GM12878 (cell line): ENCODE results near the gene FOS. TPM values are rescaled to one million over a fixed set of nuclear protein-coding genes. Genes with fewer than 3 reads are reported as not detected.

Experiments
- ATAC-seq: fragments of 200-7000 bp; cut with Tn5 transposase; 3 replicates; pipeline ENCODE4 v1.9.1; 2020; ENCODE audit warnings: mild to moderate bottlenecking, moderate library complexity
- BruUV-seq: library from RNA; stranded (reverse); fragments of 400-500 nt; replicated peaks from 2 replicates; lab custom pipeline; 2021; lab: Mats Ljungman, UMichigan
- CTCF ChIA-PET: fragments of 300-600 bp; sonication (Branson Sonifier 250); formaldehyde crosslinking; extraction: SDS; loops from one replicate; lab custom pipeline; 2021; ENCODE audit warnings: inconsistent platforms; lab: Yijun Ruan, JAX
- POLR2A ChIA-PET: fragments of 350-600 bp; formaldehyde crosslinking; extraction: SDS; loops from one replicate; lab custom pipeline; 2021; ENCODE audit warnings: inconsistent platforms; lab: Charles Lee
- RAD21 ChIA-PET: fragments of 300-600 bp; sonication (Branson Sonifier 250); formaldehyde crosslinking; loops from one replicate; lab custom pipeline; 2023; ENCODE audit warnings: antibody characterized with exemption; ENCODE audit not compliant: unreplicated experiment; lab: Charles Lee
- SMC1A ChIA-PET: fragments of 300-600 bp; sonication (Branson Sonifier 250); formaldehyde crosslinking; loops from one replicate; lab custom pipeline; 2023; ENCODE audit not compliant: unreplicated experiment, uncharacterized antibody; lab: Charles Lee
- DNase-seq: peaks from one replicate; pipeline ENCODE4 v3.0.0-alpha.2; 2011; ENCODE audit warnings: low read depth, low spot score
- FAIRE-seq: peaks from 3 replicates; lab custom pipeline; 2011; peaks lifted over from hg19 to GRCh38; lab: Jason Lieb, UNC
- H2AFZ ChIP-seq: 2 replicates; pipeline ENCODE4 v1.6.0; 2011; ENCODE audit warnings: low read depth, low read length, control low read depth; ENCODE audit not compliant: control insufficient read depth
- H3K27ac ChIP-seq: 2 replicates; pipeline ENCODE4 v1.5.1; 2011; ENCODE audit warnings: control low read depth; ENCODE audit not compliant: control insufficient read depth, insufficient read depth
- H3K27me3 ChIP-seq, 2 experiments: replicated peaks in 1 of 2; 2 replicates each; pipeline versions ENCODE4 v1.6.0 to v1.6.1; 2011; ENCODE audit warnings: low read length in 1 of 2; ENCODE audit not compliant: control insufficient read depth in 2 of 2, insufficient read depth in 2 of 2
- H3K36me3 ChIP-seq, 2 experiments: 2 replicates each; pipeline ENCODE4 v1.5.1; 2011; ENCODE audit warnings: low read length in 1 of 2; ENCODE audit not compliant: control insufficient read depth in 2 of 2, insufficient read depth in 2 of 2
- H3K4me1 ChIP-seq: 2 replicates; pipeline ENCODE4 v1.6.1; 2011; ENCODE audit warnings: mild to moderate bottlenecking, low read length, moderate library complexity, mixed read lengths; ENCODE audit not compliant: control insufficient read depth, insufficient read depth
- H3K4me2 ChIP-seq: 2 replicates; pipeline ENCODE4 v1.6.0; 2011; ENCODE audit warnings: control low read depth; ENCODE audit not compliant: control insufficient read depth, insufficient read depth
- H3K4me3 ChIP-seq: fragments of 200-600 bp; sonication (generic); 2 replicates; pipeline ENCODE4 v1.5.1; 2016
- H3K79me2 ChIP-seq: 2 replicates; pipeline ENCODE4 v1.6.0; 2011; ENCODE audit warnings: low read length; ENCODE audit not compliant: control insufficient read depth, insufficient read depth
- H3K9ac ChIP-seq: 2 replicates; pipeline ENCODE4 v1.8.0; 2011; ENCODE audit warnings: low read length, control low read depth, mixed read lengths; ENCODE audit not compliant: control insufficient read depth, insufficient read depth
- H3K9me3 ChIP-seq: replicated peaks from 3 replicates; pipeline ENCODE4 v1.5.1; 2011; ENCODE audit warnings: mild to moderate bottlenecking, low read length; ENCODE audit not compliant: control insufficient read depth, insufficient read depth
- H4K20me1 ChIP-seq: 2 replicates; pipeline ENCODE4 v1.6.0; 2011; ENCODE audit not compliant: control insufficient read depth, insufficient read depth
- BRCA1 ChIP-seq: IDR thresholded peaks from 2 replicates; pipeline ENCODE4 v1.6.1; 2011; ENCODE audit warnings: low read depth, low read length, improper control_type of control experiment
- CEBPB ChIP-seq, 2 experiments: fragments of 150-350 bp in 1 of 2; IDR thresholded peaks; 2 replicates each; pipeline ENCODE4 v1.6.1; 2012 to 2014; ENCODE audit warnings: low read depth in 2 of 2, low read length in 2 of 2, borderline replicate concordance in 1 of 2, inconsistent platforms in 1 of 2
- E2F4 ChIP-seq: IDR thresholded peaks from 2 replicates; pipeline ENCODE4 v1.6.1; 2012; ENCODE audit warnings: low read depth, low read length, improper control_type of control experiment
- EGR1 ChIP-seq, 2 experiments: IDR thresholded peaks; 1 replicate in 1 of 2; 2 replicates in 1 of 2; pipeline ENCODE4 v1.6.1; 2011 to 2012; ENCODE audit warnings: low read depth in 2 of 2, low read length in 2 of 2, borderline replicate concordance in 1 of 2, mild to moderate bottlenecking in 1 of 2, moderate library complexity in 1 of 2
- IKZF1 ChIP-seq: fragments of 450-650 bp; conservative IDR thresholded peaks from 2 replicates; pipeline ENCODE4 v1.6.1; 2017; ENCODE audit warnings: antibody characterized with exemption, mild to moderate bottlenecking
- KLF5 ChIP-seq: fragments of 450-650 bp; IDR thresholded peaks from 2 replicates; pipeline ENCODE4 v1.6.1; 2014; ENCODE audit warnings: mild to moderate bottlenecking; ENCODE audit not compliant: partially characterized antibody
- NKRF ChIP-seq: fragments of 450-650 bp; conservative IDR thresholded peaks from 2 replicates; pipeline ENCODE4 v1.6.1; 2017; ENCODE audit warnings: mild to moderate bottlenecking, moderate library complexity
- PAX5 ChIP-seq: IDR thresholded peaks from 2 replicates; pipeline ENCODE4 v1.6.1; 2011; ENCODE audit warnings: low read depth, low read length, borderline replicate concordance
- PML ChIP-seq: IDR thresholded peaks from 2 replicates; pipeline ENCODE4 v1.6.1; 2012; ENCODE audit warnings: low read length, inconsistent platforms
- POLR2AphosphoS2 ChIP-seq: IDR thresholded peaks from 2 replicates; pipeline ENCODE4 v1.6.1; 2011; ENCODE audit warnings: low read depth, mild to moderate bottlenecking, low read length, improper control_type of control experiment, moderate library complexity
- SMC3 ChIP-seq: IDR thresholded peaks from 2 replicates; pipeline ENCODE4 v1.6.1; 2011; ENCODE audit warnings: low read length, improper control_type of control experiment, borderline replicate concordance
- SREBF1 ChIP-seq: IDR thresholded peaks from 2 replicates; pipeline ENCODE4 v1.6.1; 2012; ENCODE audit warnings: mild to moderate bottlenecking, low read length
- TARDBP ChIP-seq: IDR thresholded peaks from 2 replicates; pipeline ENCODE4 v1.6.1; 2016; ENCODE audit warnings: borderline replicate concordance
- TBL1XR1 ChIP-seq: IDR thresholded peaks from 2 replicates; pipeline ENCODE4 v1.6.1; 2012; ENCODE audit warnings: low read depth, low read length, improper control_type of control experiment
- USF2 ChIP-seq: IDR thresholded peaks from 2 replicates; pipeline ENCODE4 v1.6.1; 2011; ENCODE audit warnings: low read depth, low read length, improper control_type of control experiment, borderline replicate concordance
- WGBS: methylation state at CpG from one replicate; pipeline ENCODE4 v1.1.6; 2016; ENCODE audit warnings: low lambda C conversion rate; ENCODE audit not compliant: insufficient replicate concordance, insufficient coverage; ENCODE audit errors: missing lambda C conversion rate; 5-methylcytosine and 5-hydroxymethylcytosine counted together
- in situ Hi-C: fragments of 300-500 bp; cut with MboI; formaldehyde crosslinking; loops from 9 replicates; pipeline ENCODE4 v1.14.3; 2018; ENCODE audit warnings: mixed read lengths
- intact Hi-C: fragments of 100-400 bp; cut with micrococcal nuclease; formaldehyde crosslinking; loops from one replicate; pipeline ENCODE4 v1.14.2; 2022; ENCODE audit not compliant: unreplicated experiment
- polyA plus RNA-seq, 11 experiments: library from polyadenylated mRNA; depleted of rRNA in 4 of 11; unstranded in 6 of 11; stranded (reverse) in 5 of 11; fragments of >200 nt; fragmentation: Nextera tagmentation in 4 of 11; fragmentation: Illumina TruSeq in 1 of 11; extraction: Ambion mirVana in 4 of 11; extraction: Trizol in 1 of 11; gene quantifications; 1 replicate in 1 of 11; 2 replicates in 10 of 11; pipeline versions ENCODE4 v1.2.1 to v1.2.3, GENCODE V29; 2011 to 2016; ENCODE audit warnings: inconsistent platforms in 2 of 11, missing spikeins in 2 of 11, low read depth in 1 of 11
- total RNA-seq, 4 experiments: library from RNA; depleted of rRNA in 3 of 4; stranded (reverse); fragments of >200 nt in 3 of 4; fragmentation: Illumina TruSeq in 1 of 4; extraction: Trizol in 1 of 4; gene quantifications; 2 replicates each; pipeline versions ENCODE4 v1.2.1 to v1.2.3, GENCODE V29; 2013 to 2021

Gene FOS
- total and polyA plus RNA-seq, 10 of the 15 experiments (the other 5 are each of a cell fraction or from before 2014, with no cell fraction given), result 0.02 to 0.95 (median 0.38) TPM

- no peak for TF ChIP-seq PML
- no peak for TF ChIP-seq TBL1XR1
- TF ChIP-seq, all 136 proteins: peak for 0
These were observed 3.0 kb downstream of the FOS start (continued) for GRCh38 chr14:75281654-75282019.

GRCh38 chr14:75282170-75282554 is 3.5 kb downstream of the FOS start:
- ChIA-PET CTCF (interaction anchor here (0.5 to 2.0 kb wide), 4 partner anchors 8 to 150 kb away, joined by 3 to 8 read pairs (median 4); no protein-coding TSS in a partner anchor), RAD21 (interaction anchor here (1.5 kb wide), 1 partner anchor 22 kb away, joined by 3 read pairs; no protein-coding TSS in a partner anchor), POLR2A (interaction anchor here (1.1 kb wide), 1 partner anchor 13 kb away, joined by 4 read pairs; no protein-coding TSS in a partner anchor), SMC1A (interaction anchor here (0.8 to 2.4 kb wide), 5 partner anchors 9 to 205 kb away, joined by 3 to 7 read pairs (median 4); no protein-coding TSS in a partner anchor)
- no peaks in the 10 kb centered on the region for H3K9me3 ChIP-seq
- no peak overlapping the region for H3K9ac ChIP-seq
- no peak for ATAC-seq
- H2AFZ ChIP-seq, result no peak overlapping the region
- H4K20me1 ChIP-seq, result 0 out of 2 replicates have a peak, but pooled peaks cover 3% of the 10 kb centered on the region
- in situ Hi-C loops, result no loop called here
- H3K4me1 ChIP-seq, result peaks cover 17% of the 10 kb centered on the region
- H3K4me3 ChIP-seq, result no peak overlapping the region
- peaks cover 19 to 24% of the 10 kb centered on the region in 2 experiments for H3K27me3 ChIP-seq
- FAIRE-seq, result no peak
- BruUV-seq, result no TSS peak
- WGBS, result 46% methylated on average over 4 of the region's 4 CpGs
- H3K27ac ChIP-seq, result no peak overlapping the region
- intact Hi-C loops, result no loop called here
- no peaks in the 10 kb centered on the region for H3K36me3 ChIP-seq
- no peak overlapping the region for H3K4me2 ChIP-seq
- DNase-seq, result no peak
- H3K79me2 ChIP-seq, result no peaks in the 10 kb centered on the region; the same call in 1 of the 2 replicates
- TF ChIP-seq SREBF1 (no peak), USF2 (no peak), POLR2AphosphoS2 (no peak), TBL1XR1 (no peak), EGR1 (IDR thresholded peaks at IDR 0.05; ENCODE audit: borderline replicate concordance in 1 of 2, low read depth in 2 of 2, low read length in 2 of 2) (no peak), KLF5 (no peak), E2F4 (no peak), CEBPB (IDR thresholded peaks at IDR 0.05; ENCODE audit: borderline replicate concordance in 1 of 2, low read depth in 2 of 2, low read length in 2 of 2) (no peak), PAX5 (no peak), TARDBP (no peak), BRCA1 (no peak), SMC3 (no peak), IKZF1 (no peak), NKRF (no peak)
